ENCODE data around the gene TMEM63A. TPM values are rescaled to one million over a fixed set of nuclear protein-coding genes. Genes with fewer than 3 reads are reported as not detected.

Gene TMEM63A
- total and polyA plus RNA-seq, 5 donors from 2014 or later = 66.9 to 454 (median 70.3) TPM

- peak within 1 kb of the TSS; percentile 92 to 95 (median 92) for H3K27ac Mint-ChIP-seq
- Histone ChIP-seq H3K4me1 (ENCODE audit: control insufficient read depth, insufficient read depth, low read length, poor library complexity, severe bottlenecking) (peaks cover 25% of the 10 kb centered on the region), H3K9me3 (ENCODE audit: control insufficient read depth in 2 of 2, low read length in 2 of 2) (no peaks in the 10 kb centered on the region), H3K27ac (ENCODE audit: insufficient read depth, low read length, poor library complexity, severe bottlenecking) (peak within 1 kb of the TSS; percentile 92), H3K27me3 (ENCODE audit: control insufficient read depth, insufficient read depth, low read length) (no peaks in the 10 kb centered on the region), H3K4me3 (ENCODE audit: low read depth, low read length) (peak within 1 kb of the TSS; percentile 87), H3K36me3 (ENCODE audit: control insufficient read depth, insufficient read depth, low read length) (peaks cover 16% of the 10 kb centered on the region)
- DNase-seq (peak; percentile 93 to 97 (median 95)), ATAC-seq (ENCODE audit: low read depth in 2 of 2) (peak; percentile 98)
- H3K4me1 Mint-ChIP-seq = peaks cover 0 to 59% (median 28%) of the 10 kb centered on the region in 4 donors
- H3K4me3 Mint-ChIP-seq = peak within 1 kb of the TSS; percentile 94 to 100 (median 97)
- no peaks in the 10 kb centered on the region for H3K9me3 Mint-ChIP-seq
- H3K36me3 Mint-ChIP-seq = peaks cover 15% of the 10 kb centered on the region
- H3K27me3 Mint-ChIP-seq = no peaks in the 10 kb centered on the region
Measured at GRCh38 chr1:225923692-225924555, 41.7 kb upstream of the TMEM63A start, which contains the start of gene PYCR2. PYCR2 (minus strand) TSS chr1:225924250; CDS start chr1:225924110, 140 bp downstream.

- Mint-ChIP-seq H3K4me3 (peak overlapping the region; percentile 94 to 100 (median 97)), H3K9me3 (no peaks in the 10 kb centered on the region), H3K27me3 (no peaks in the 10 kb centered on the region), H3K36me3 (peaks cover 15% of the 10 kb centered on the region), H3K4me1 (peaks cover 0 to 53% (median 27%) of the 10 kb centered on the region in 4 donors), H3K27ac (peak overlapping the region; percentile 7 to 95 (median 92))
- Histone ChIP-seq H3K27ac (ENCODE audit: insufficient read depth, low read length, poor library complexity, severe bottlenecking) (peak overlapping the region; percentile 92), H3K27me3 (ENCODE audit: control insufficient read depth, insufficient read depth, low read length) (no peaks in the 10 kb centered on the region), H3K4me3 (ENCODE audit: low read depth, low read length) (peak overlapping the region; percentile 87), H3K4me1 (ENCODE audit: control insufficient read depth, insufficient read depth, low read length, poor library complexity, severe bottlenecking) (peaks cover 25% of the 10 kb centered on the region), H3K9me3 (ENCODE audit: control insufficient read depth in 2 of 2, low read length in 2 of 2) (no peaks in the 10 kb centered on the region), H3K36me3 (ENCODE audit: control insufficient read depth, insufficient read depth, low read length) (peaks cover 17% of the 10 kb centered on the region)
- ATAC-seq (ENCODE audit: low read depth in 2 of 2) = no peak
- DNase-seq = no peak
Measured at GRCh38 chr1:225923381-225923691, 41.2 kb upstream of the TMEM63A start.

- ATAC-seq (ENCODE audit: low read depth in 2 of 2) = no peak
- Mint-ChIP-seq H3K4me3 (peak overlapping the region; percentile 7 to 100 (median 95)), H3K4me1 (peaks cover 0 to 55% (median 31%) of the 10 kb centered on the region in 4 donors), H3K27me3 (no peaks in the 10 kb centered on the region), H3K9me3 (no peaks in the 10 kb centered on the region), H3K27ac (peak overlapping the region in 2 of 3 donors; percentile 20 to 92), H3K36me3 (peaks cover 23% of the 10 kb centered on the region)
- no peaks in the 10 kb centered on the region for H3K27me3 ChIP-seq (ENCODE audit: control insufficient read depth, insufficient read depth, low read length)
- H3K9me3 ChIP-seq (ENCODE audit: control insufficient read depth in 2 of 2, low read length in 2 of 2) = no peaks in the 10 kb centered on the region
- peaks cover 24% of the 10 kb centered on the region for H3K36me3 ChIP-seq (ENCODE audit: control insufficient read depth, insufficient read depth, low read length)
- H3K4me1 ChIP-seq (ENCODE audit: control insufficient read depth, insufficient read depth, low read length, poor library complexity, severe bottlenecking) = peaks cover 25% of the 10 kb centered on the region
- H3K27ac ChIP-seq (ENCODE audit: insufficient read depth, low read length, poor library complexity, severe bottlenecking) = no peak overlapping the region
- DNase-seq = no peak
- peak overlapping the region; percentile 87 for H3K4me3 ChIP-seq (ENCODE audit: low read depth, low read length)
Measured at GRCh38 chr1:225921734-225922709, 39.8 kb upstream of the TMEM63A start.

- Mint-ChIP-seq H3K36me3 (peaks cover 32% of the 10 kb centered on the region), H3K9me3 (no peaks in the 10 kb centered on the region), H3K4me1 (peaks cover 0 to 56% (median 25%) of the 10 kb centered on the region in 4 donors), H3K27ac (peak overlapping the region in 2 of 3 donors; percentile 44 to 66), H3K4me3 (peak overlapping the region in 2 of 4 donors; percentile 32 to 67), H3K27me3 (no peaks in the 10 kb centered on the region)
- Histone ChIP-seq H3K27ac (ENCODE audit: insufficient read depth, low read length, poor library complexity, severe bottlenecking) (peak overlapping the region; percentile 10), H3K9me3 (ENCODE audit: control insufficient read depth in 2 of 2, low read length in 2 of 2) (no peaks in the 10 kb centered on the region), H3K36me3 (ENCODE audit: control insufficient read depth, insufficient read depth, low read length) (peaks cover 24% of the 10 kb centered on the region), H3K4me3 (ENCODE audit: low read depth, low read length) (no peak overlapping the region), H3K4me1 (ENCODE audit: control insufficient read depth, insufficient read depth, low read length, poor library complexity, severe bottlenecking) (peaks cover 22% of the 10 kb centered on the region), H3K27me3 (ENCODE audit: control insufficient read depth, insufficient read depth, low read length) (no peaks in the 10 kb centered on the region)
- DNase-seq (peak in 1 of 3 donors; percentile 57), ATAC-seq (ENCODE audit: low read depth in 2 of 2) (no peak)
Measured at GRCh38 chr1:225919906-225920305, 37.7 kb upstream of the TMEM63A start.

GRCh38 chr1:225918280-225918679 lies 36.1 kb upstream of the TMEM63A start:
- no peaks in the 10 kb centered on the region for H3K9me3 ChIP-seq (ENCODE audit: control insufficient read depth in 2 of 2, low read length in 2 of 2)
- H3K4me1 ChIP-seq (ENCODE audit: control insufficient read depth, insufficient read depth, low read length, poor library complexity, severe bottlenecking) = peaks cover 13% of the 10 kb centered on the region
- DNase-seq (no peak), ATAC-seq (ENCODE audit: low read depth in 2 of 2) (no peak)
- Mint-ChIP-seq H3K27ac (no peak overlapping the region), H3K4me1 (peaks cover 0 to 44% (median 20%) of the 10 kb centered on the region in 4 donors), H3K36me3 (peaks cover 35% of the 10 kb centered on the region), H3K4me3 (peak overlapping the region in 1 of 4 donors; percentile 10), H3K27me3 (no peaks in the 10 kb centered on the region), H3K9me3 (no peaks in the 10 kb centered on the region)
- H3K27me3 ChIP-seq (ENCODE audit: control insufficient read depth, insufficient read depth, low read length) = no peaks in the 10 kb centered on the region
- H3K4me3 ChIP-seq (ENCODE audit: low read depth, low read length) = no peak overlapping the region
- H3K27ac ChIP-seq (ENCODE audit: insufficient read depth, low read length, poor library complexity, severe bottlenecking) = no peak overlapping the region
- H3K36me3 ChIP-seq (ENCODE audit: control insufficient read depth, insufficient read depth, low read length) = peaks cover 24% of the 10 kb centered on the region

- peaks cover 0 to 37% (median 16%) of the 10 kb centered on the region in 4 donors for H3K4me1 Mint-ChIP-seq
- Histone ChIP-seq H3K9me3 (ENCODE audit: control insufficient read depth in 2 of 2, low read length in 2 of 2) (no peaks in the 10 kb centered on the region), H3K36me3 (ENCODE audit: control insufficient read depth, insufficient read depth, low read length) (peaks cover 24% of the 10 kb centered on the region), H3K27me3 (ENCODE audit: control insufficient read depth, insufficient read depth, low read length) (no peaks in the 10 kb centered on the region), H3K4me1 (ENCODE audit: control insufficient read depth, insufficient read depth, low read length, poor library complexity, severe bottlenecking) (peaks cover 6% of the 10 kb centered on the region), H3K27ac (ENCODE audit: insufficient read depth, low read length, poor library complexity, severe bottlenecking) (no peak overlapping the region), H3K4me3 (ENCODE audit: low read depth, low read length) (no peak overlapping the region)
- peaks cover 6% of the 10 kb centered on the region for H3K27me3 Mint-ChIP-seq
- ATAC-seq (ENCODE audit: low read depth in 2 of 2) = no peak
- H3K27ac Mint-ChIP-seq = no peak overlapping the region
- DNase-seq = no peak
- H3K36me3 Mint-ChIP-seq = peaks cover 31% of the 10 kb centered on the region
- H3K4me3 Mint-ChIP-seq = no peak overlapping the region
- no peaks in the 10 kb centered on the region for H3K9me3 Mint-ChIP-seq
Measured at GRCh38 chr1:225917536-225917935, 35.4 kb upstream of the TMEM63A start.

- Histone ChIP-seq H3K27me3 (ENCODE audit: control insufficient read depth, insufficient read depth, low read length) (no peaks in the 10 kb centered on the region), H3K4me3 (ENCODE audit: low read depth, low read length) (no peak overlapping the region), H3K9me3 (ENCODE audit: control insufficient read depth in 2 of 2, low read length in 2 of 2) (no peaks in the 10 kb centered on the region), H3K27ac (ENCODE audit: insufficient read depth, low read length, poor library complexity, severe bottlenecking) (no peak overlapping the region), H3K4me1 (ENCODE audit: control insufficient read depth, insufficient read depth, low read length, poor library complexity, severe bottlenecking) (peaks cover 1% of the 10 kb centered on the region), H3K36me3 (ENCODE audit: control insufficient read depth, insufficient read depth, low read length) (peaks cover 24% of the 10 kb centered on the region)
- no peak overlapping the region for H3K4me3 Mint-ChIP-seq
- peaks cover 6% of the 10 kb centered on the region for H3K27me3 Mint-ChIP-seq
- no peak for DNase-seq
- H3K27ac Mint-ChIP-seq = no peak overlapping the region
- peaks cover 0 to 36% (median 15%) of the 10 kb centered on the region in 4 donors for H3K4me1 Mint-ChIP-seq
- no peaks in the 10 kb centered on the region for H3K9me3 Mint-ChIP-seq
- peaks cover 28% of the 10 kb centered on the region for H3K36me3 Mint-ChIP-seq
- no peak for ATAC-seq (ENCODE audit: low read depth in 2 of 2)
Measured at GRCh38 chr1:225917101-225917500, 34.9 kb upstream of the TMEM63A start.
